Activated CD8-positive, alpha-beta T cell treated with anti-CD3 and anti-CD28 coated beads for 36 hours (primary cell): ENCODE measurements around the gene TTC28. TPM values are rescaled to one million over a fixed set of nuclear protein-coding genes. Genes with fewer than 3 reads are reported as not detected.

ENCODE experiments used
- ATAC-seq: fragments of 200-7000 bp; cut with Tn5 transposase; one replicate; pipeline ENCODE4 v1.10.0; 2021; ENCODE audit warnings: mild to moderate bottlenecking, moderate library complexity
- CTCF ChIA-PET: fragments of 350-600 bp; sonication (Branson Sonifier 250); formaldehyde crosslinking; loops from one replicate; lab custom pipeline; 2021; ENCODE audit warnings: antibody characterized with exemption; lab: Charles Lee
- POLR2A ChIA-PET: fragments of 350-600 bp; sonication (Branson Sonifier 250); formaldehyde crosslinking; loops from one replicate; lab custom pipeline; 2021; ENCODE audit warnings: antibody characterized with exemption; lab: Charles Lee
- DNase-seq: peaks from one replicate; pipeline ENCODE4 v3.0.0-alpha.2; 2020
- H3K27ac Mint-ChIP-seq: one replicate; pipeline ENCODE4 v1.8.0; 2021; ENCODE audit warnings: mild to moderate bottlenecking, mixed read lengths
- H3K27me3 Mint-ChIP-seq: one replicate; pipeline ENCODE4 v1.8.0; 2021; ENCODE audit warnings: mixed read lengths
- H3K36me3 Mint-ChIP-seq: one replicate; pipeline ENCODE4 v1.8.0; 2021; ENCODE audit warnings: low read depth, mixed read lengths
- H3K4me1 Mint-ChIP-seq: one replicate; pipeline ENCODE4 v1.8.0; 2021; ENCODE audit warnings: low read depth, mixed read lengths
- H3K4me3 Mint-ChIP-seq: one replicate; pipeline ENCODE4 v1.8.0; 2021; ENCODE audit warnings: mild to moderate bottlenecking, moderate library complexity, mixed read lengths
- H3K9me3 Mint-ChIP-seq: one replicate; pipeline ENCODE4 v1.8.0; 2021; ENCODE audit warnings: mixed read lengths
- intact Hi-C: fragments of 100-400 bp; cut with micrococcal nuclease; formaldehyde crosslinking; loops from one replicate; pipeline ENCODE4 v1.10.0; 2022
- total RNA-seq, 2 experiments: library from RNA; stranded (reverse); gene quantifications; one replicate each; pipeline ENCODE4 v1.2.3, GENCODE V29; 2021
- TF ChIP-seq, protein P1 (sequence below): fragments of 200-600 bp; IDR thresholded peaks from one replicate; pipeline ENCODE4 v1.8.0; 2022; ENCODE audit warnings: antibody characterized with exemption, mild to moderate bottlenecking

TTC28 gene
- total RNA-seq, 2 experiments from 2014 or later = 0.58 to 1.9 TPM

GRCh38 chr22:28357193-28357592, 322.4 kb downstream of the TTC28 start:
- ChIA-PET POLR2A (no interaction called here), CTCF (no interaction called here)
- DNase-seq = no peak
- no peaks in the 10 kb centered on the region for H3K4me1 Mint-ChIP-seq
- no peak overlapping the region for H3K4me3 Mint-ChIP-seq
- H3K36me3 Mint-ChIP-seq = no peaks in the 10 kb centered on the region
- intact Hi-C loops = no loop called here
- H3K9me3 Mint-ChIP-seq = peaks cover 5% of the 10 kb centered on the region
- TF ChIP-seq, protein P1, sequence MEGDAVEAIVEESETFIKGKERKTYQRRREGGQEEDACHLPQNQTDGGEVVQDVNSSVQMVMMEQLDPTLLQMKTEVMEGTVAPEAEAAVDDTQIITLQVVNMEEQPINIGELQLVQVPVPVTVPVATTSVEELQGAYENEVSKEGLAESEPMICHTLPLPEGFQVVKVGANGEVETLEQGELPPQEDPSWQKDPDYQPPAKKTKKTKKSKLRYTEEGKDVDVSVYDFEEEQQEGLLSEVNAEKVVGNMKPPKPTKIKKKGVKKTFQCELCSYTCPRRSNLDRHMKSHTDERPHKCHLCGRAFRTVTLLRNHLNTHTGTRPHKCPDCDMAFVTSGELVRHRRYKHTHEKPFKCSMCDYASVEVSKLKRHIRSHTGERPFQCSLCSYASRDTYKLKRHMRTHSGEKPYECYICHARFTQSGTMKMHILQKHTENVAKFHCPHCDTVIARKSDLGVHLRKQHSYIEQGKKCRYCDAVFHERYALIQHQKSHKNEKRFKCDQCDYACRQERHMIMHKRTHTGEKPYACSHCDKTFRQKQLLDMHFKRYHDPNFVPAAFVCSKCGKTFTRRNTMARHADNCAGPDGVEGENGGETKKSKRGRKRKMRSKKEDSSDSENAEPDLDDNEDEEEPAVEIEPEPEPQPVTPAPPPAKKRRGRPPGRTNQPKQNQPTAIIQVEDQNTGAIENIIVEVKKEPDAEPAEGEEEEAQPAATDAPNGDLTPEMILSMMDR = no peak
- no peaks in the 10 kb centered on the region for H3K27me3 Mint-ChIP-seq
- no peak for ATAC-seq
- no peak overlapping the region for H3K27ac Mint-ChIP-seq

DNA sequence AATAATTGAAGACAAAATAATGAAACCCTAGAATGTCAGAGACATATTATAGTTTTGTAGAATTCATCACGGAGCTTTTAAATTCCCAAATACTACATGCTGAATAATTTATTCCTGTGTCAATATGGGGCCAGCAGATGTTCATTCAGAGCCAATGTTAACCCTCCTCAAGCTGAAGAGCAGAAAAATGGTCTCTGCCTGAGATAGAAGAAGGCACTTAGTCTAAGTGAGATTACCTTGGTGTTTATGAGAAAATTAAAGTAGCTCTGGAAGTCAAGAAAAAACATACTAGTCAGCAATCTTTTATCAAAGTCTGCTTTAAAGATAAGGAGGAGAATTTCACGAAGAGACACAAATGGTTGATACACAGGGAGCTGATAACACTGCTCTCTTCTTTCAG, 328.2 kb downstream of the TTC28 start:
- ChIA-PET POLR2A (no interaction called here), CTCF (no interaction called here)
- no peaks in the 10 kb centered on the region for H3K27me3 Mint-ChIP-seq
- no peaks in the 10 kb centered on the region for H3K9me3 Mint-ChIP-seq
- no peak overlapping the region for H3K4me3 Mint-ChIP-seq
- TF ChIP-seq, protein P1 = no peak
- H3K27ac Mint-ChIP-seq = no peak overlapping the region
- intact Hi-C loops = no loop called here
- H3K4me1 Mint-ChIP-seq = no peaks in the 10 kb centered on the region
- H3K36me3 Mint-ChIP-seq = no peaks in the 10 kb centered on the region
- no peak for DNase-seq
- no peak for ATAC-seq

DNA sequence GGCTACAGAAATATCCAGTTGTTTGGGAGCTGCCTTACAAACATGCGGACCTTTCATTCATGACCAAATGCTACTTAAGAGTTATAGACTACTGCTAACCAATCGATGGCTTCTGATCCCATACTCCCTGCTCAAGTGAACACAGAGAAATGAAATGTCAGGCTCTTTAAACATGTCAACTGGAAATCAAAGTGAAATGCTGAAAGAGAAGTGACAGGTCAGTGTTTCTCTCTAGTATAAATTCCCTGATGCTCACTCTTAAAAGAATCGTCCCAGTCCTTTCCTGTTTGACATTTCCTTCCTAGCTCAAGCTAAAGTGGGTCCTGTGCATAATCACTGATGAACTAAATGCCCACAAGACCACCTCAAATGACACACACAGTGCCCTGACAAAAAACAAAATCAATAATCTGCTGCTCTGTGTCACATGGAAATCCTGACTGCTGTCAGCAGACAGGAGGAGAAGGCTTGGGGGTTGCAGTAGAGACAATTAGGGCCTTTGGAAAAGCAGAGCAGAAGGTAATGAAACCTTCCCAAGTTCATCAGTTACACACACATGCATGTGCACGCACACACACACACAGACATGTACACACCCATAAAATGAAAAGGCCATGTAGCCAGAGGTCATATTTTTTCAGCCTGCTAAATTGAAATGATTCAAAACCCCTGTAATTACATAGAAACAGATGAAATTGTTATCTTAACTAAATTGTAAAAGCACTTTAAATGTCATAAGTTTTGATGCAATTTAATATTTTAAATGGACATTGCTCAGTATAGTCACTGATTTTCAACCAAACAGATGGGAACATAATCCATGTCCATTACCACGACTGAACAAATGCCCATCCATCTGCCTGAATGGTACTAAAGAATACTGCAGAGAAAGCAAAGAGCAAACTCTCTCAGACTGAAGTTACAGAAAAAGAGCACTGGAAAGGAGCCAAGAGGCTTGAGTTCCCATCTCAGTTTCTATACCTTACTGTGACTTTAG, 330.7 kb downstream of the TTC28 start:
- ChIA-PET CTCF (no interaction called here), POLR2A (interaction anchor here (0.6 kb wide), 1 partner anchor 58 kb away, joined by 3 read pairs; no protein-coding TSS in a partner anchor)
- ATAC-seq = no peak
- Mint-ChIP-seq H3K4me1 (no peaks in the 10 kb centered on the region), H3K9me3 (no peaks in the 10 kb centered on the region), H3K36me3 (no peaks in the 10 kb centered on the region), H3K27me3 (no peaks in the 10 kb centered on the region), H3K27ac (no peak overlapping the region), H3K4me3 (no peak overlapping the region)
- intact Hi-C loops = no loop called here
- DNase-seq = no peak
- TF ChIP-seq, protein P1 = no peak

- Mint-ChIP-seq H3K27me3 (no peaks in the 10 kb centered on the region), H3K36me3 (no peaks in the 10 kb centered on the region), H3K4me1 (no peaks in the 10 kb centered on the region), H3K4me3 (no peak overlapping the region), H3K27ac (no peak overlapping the region), H3K9me3 (no peaks in the 10 kb centered on the region)
- ATAC-seq (no peak), DNase-seq (no peak)
- intact Hi-C loops = no loop called here
- ChIA-PET POLR2A (no interaction called here), CTCF (no interaction called here)
- TF ChIP-seq, protein P1 = no peak
Measured at GRCh38 chr22:28346308-28346707, 333.3 kb downstream of the TTC28 start.
